Measurements from ENCODE around the gene TCERG1L.

- TF ChIP-seq POLR2A (IDR thresholded peaks at IDR 0.05) (no peak), CTCF (IDR thresholded peaks at IDR 0.05) (no peak), POLR2AphosphoS5 (IDR thresholded peaks at IDR 0.05; ENCODE audit: insufficient read depth in 1 of 2, low read depth in 1 of 2) (no peak)
These were observed 217.6 kb downstream of the TCERG1L start for GRCh38 chr10:131093795-131094366.
